Measurements from ENCODE around the gene RABGEF1. TPM values are rescaled to one million over a fixed set of nuclear protein-coding genes. Genes with fewer than 3 reads are reported as not detected.
A peak's percentile ranks its signal among the peaks of the same experiment; 100 is the strongest.
"Not testable (repeated sequence)": the region's sequence is repeated elsewhere in the genome, so short reads cannot be mapped to it uniquely, and the experiment has no call there.

Gene RABGEF1
- total and polyA plus RNA-seq, 2 donors (not counting 3 experiments of a cell fraction or from before 2014, with no cell fraction given): 11.6 to 15.5 TPM

DNA sequence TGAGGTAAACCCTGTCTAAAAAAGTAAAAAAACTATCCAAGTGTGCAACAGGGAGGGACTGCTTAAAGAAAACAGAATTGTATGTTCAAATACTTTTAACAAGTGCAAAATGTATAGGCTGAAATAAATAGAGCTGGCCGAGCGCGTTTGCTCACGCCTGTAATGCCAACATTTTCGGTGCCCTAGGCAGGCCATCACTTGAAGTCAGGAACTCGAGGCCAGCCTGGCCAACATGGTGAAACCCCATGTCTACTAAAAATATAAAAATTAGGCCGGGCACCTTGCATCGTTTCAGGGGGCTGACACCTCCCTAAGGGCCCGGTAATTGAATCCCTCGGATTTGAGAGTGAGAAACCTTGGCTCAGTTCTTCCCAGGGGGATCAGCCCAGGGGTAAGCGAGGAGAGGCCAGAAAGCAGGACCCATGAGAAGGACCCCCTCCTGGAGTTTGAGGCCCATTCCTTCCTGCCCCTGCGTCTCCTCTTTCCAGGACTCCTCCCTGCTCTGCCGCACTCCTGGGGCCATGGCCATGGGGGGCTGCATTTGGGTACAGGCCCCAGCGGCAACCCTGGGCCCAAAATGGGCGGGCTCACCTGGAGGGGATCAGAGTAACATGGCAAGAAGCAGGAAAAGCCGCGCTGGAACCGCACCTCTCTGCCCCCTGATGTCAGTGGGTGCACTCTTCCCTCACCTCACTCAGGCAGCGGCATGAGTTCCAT is 105.0 kb downstream of the RABGEF1 start:
- no peaks in the 10 kb centered on the region for H4K20me1 ChIP-seq (replicated peaks; ENCODE audit: control insufficient read depth, extremely low read depth, insufficient read depth, low read length)
- no peaks in the 10 kb centered on the region for H3K79me2 ChIP-seq (ENCODE audit: control insufficient read depth, insufficient read depth, low read length)
- TF ChIP-seq POLR2A (IDR thresholded peaks at IDR 0.05; ENCODE audit: low read depth, low read length) (no peak), JUN (IDR thresholded peaks at IDR 0.05; ENCODE audit: borderline replicate concordance, insufficient read depth, insufficient read length, low read depth) (no peak), POLR2AphosphoS5 (IDR thresholded peaks at IDR 0.05; ENCODE audit: insufficient read depth, low read depth, low read length) (no peak), FOS (IDR thresholded peaks at IDR 0.05; ENCODE audit: borderline replicate concordance, insufficient read depth, low read length) (no peak), MYC (IDR thresholded peaks at IDR 0.05; ENCODE audit: low read depth, low read length) (no peak), EZH2 (IDR thresholded peaks at IDR 0.05; ENCODE audit: borderline replicate concordance, low read depth, low read length, severe bottlenecking) (no peak), GATA2 (IDR thresholded peaks at IDR 0.05; ENCODE audit: insufficient read depth, insufficient read length, low read depth, low read length) (no peak)
- TF ChIP-seq, protein P1, sequence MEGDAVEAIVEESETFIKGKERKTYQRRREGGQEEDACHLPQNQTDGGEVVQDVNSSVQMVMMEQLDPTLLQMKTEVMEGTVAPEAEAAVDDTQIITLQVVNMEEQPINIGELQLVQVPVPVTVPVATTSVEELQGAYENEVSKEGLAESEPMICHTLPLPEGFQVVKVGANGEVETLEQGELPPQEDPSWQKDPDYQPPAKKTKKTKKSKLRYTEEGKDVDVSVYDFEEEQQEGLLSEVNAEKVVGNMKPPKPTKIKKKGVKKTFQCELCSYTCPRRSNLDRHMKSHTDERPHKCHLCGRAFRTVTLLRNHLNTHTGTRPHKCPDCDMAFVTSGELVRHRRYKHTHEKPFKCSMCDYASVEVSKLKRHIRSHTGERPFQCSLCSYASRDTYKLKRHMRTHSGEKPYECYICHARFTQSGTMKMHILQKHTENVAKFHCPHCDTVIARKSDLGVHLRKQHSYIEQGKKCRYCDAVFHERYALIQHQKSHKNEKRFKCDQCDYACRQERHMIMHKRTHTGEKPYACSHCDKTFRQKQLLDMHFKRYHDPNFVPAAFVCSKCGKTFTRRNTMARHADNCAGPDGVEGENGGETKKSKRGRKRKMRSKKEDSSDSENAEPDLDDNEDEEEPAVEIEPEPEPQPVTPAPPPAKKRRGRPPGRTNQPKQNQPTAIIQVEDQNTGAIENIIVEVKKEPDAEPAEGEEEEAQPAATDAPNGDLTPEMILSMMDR (IDR thresholded peaks at IDR 0.05; ENCODE audit: extremely low read depth in 1 of 2, insufficient read depth in 1 of 2, low read depth in 1 of 2, low read length in 2 of 2): no peak
- TF ChIP-seq, protein P2, sequence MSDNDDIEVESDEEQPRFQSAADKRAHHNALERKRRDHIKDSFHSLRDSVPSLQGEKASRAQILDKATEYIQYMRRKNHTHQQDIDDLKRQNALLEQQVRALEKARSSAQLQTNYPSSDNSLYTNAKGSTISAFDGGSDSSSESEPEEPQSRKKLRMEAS (IDR thresholded peaks at IDR 0.05; ENCODE audit: insufficient read depth, insufficient read length): no peak
- no peaks in the 10 kb centered on the region for H3K9me3 ChIP-seq (replicated peaks; ENCODE audit: control insufficient read depth, insufficient read depth, low read length)
- peaks cover 8% of the 10 kb centered on the region for H3K4me1 ChIP-seq (ENCODE audit: control insufficient read depth, extremely low read depth, insufficient read depth, low read length)
- H3K9me1 ChIP-seq (replicated peaks; ENCODE audit: control insufficient read depth, extremely low read depth, insufficient read depth, low read length): no peaks in the 10 kb centered on the region
- H3K4me2 ChIP-seq (ENCODE audit: insufficient read depth, low read length): peak overlapping the region; percentile 67
- H3K9ac ChIP-seq (replicated peaks; ENCODE audit: extremely low read depth, insufficient read depth, low read length): peak overlapping the region; percentile 92
- DNase-seq (ENCODE audit: low read depth, low spot score) (no peak), FAIRE-seq (peak; percentile 8)
- peak overlapping the region; percentile 24 to 62 (median 59) for H3K4me3 ChIP-seq (replicated peaks in 1 of 3; ENCODE audit: insufficient read depth in 1 of 3, low read depth in 1 of 3, low read length in 3 of 3)
- TSS peak; percentile 96 for BruUV-seq (replicated peaks)
- ChIA-PET POLR2A (interaction anchor here (1.3 kb wide), 2 partner anchors 150 to 151 kb away, joined by 4 to 6 read pairs; partner anchors contain the start of genes SBDS and TYW1), CTCF (interaction anchor here (0.8 to 1.3 kb wide), 2 partner anchors 59 to 68 kb away, joined by 3 read pairs; no protein-coding TSS in a partner anchor)
- H3K27me3 ChIP-seq (ENCODE audit: control insufficient read depth in 2 of 2, insufficient read depth in 2 of 2, low read length in 2 of 2): no peaks in the 10 kb centered on the region
- peak overlapping the region; percentile 90 for H3K27ac ChIP-seq (ENCODE audit: insufficient read depth, low read depth, low read length)
- H3K36me3 ChIP-seq (ENCODE audit: control insufficient read depth in 2 of 2, extremely low read depth in 1 of 2, insufficient read depth in 2 of 2, low read length in 2 of 2): no peaks in the 10 kb centered on the region
- dilution Hi-C loops (cut with MboI; ENCODE audit: extremely low pct_ligation_motif_present, low sequenced_read_pairs) (no loop called here), intact Hi-C loops (cut with micrococcal nuclease) (loop anchor here (1.0 to 10.0 kb wide), 4 partner anchors 75 to 459 kb away; partner anchors contain the start of genes SBDS and TMEM248)
- H2AFZ ChIP-seq (ENCODE audit: low read depth, low read length): peak overlapping the region; percentile 11

DNA sequence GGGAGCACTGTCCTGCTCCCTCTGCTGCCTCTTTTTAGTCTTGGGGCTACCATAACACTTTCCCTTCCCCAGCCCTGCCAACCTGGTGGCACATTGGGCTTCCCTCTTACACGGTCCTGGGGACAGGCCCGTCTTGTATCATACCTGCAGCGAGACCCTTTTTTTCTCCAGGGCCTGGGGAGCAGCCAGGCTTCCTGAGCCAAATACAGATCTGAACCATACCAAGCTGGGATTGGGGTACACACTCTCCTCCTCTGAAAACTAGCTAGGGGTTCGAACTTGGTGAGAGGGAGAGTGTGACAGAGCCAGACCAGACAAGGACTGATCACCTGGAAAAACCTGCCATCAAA is 105.5 kb downstream of the RABGEF1 start:
- POLR2A ChIA-PET; H2AFZ ChIP-seq (ENCODE audit: low read depth, low read length); H3K4me3 ChIP-seq (replicated peaks in 1 of 3; ENCODE audit: insufficient read depth in 1 of 3, low read depth in 1 of 3, low read length in 3 of 3): not testable (repeated sequence)

More for the DNA sequence above, 105.5 kb downstream of the RABGEF1 start:
- H3K4me1 ChIP-seq (ENCODE audit: control insufficient read depth, extremely low read depth, insufficient read depth, low read length); BruUV-seq (replicated peaks); H3K36me3 ChIP-seq (ENCODE audit: control insufficient read depth in 2 of 2, extremely low read depth in 1 of 2, insufficient read depth in 2 of 2, low read length in 2 of 2); H3K27me3 ChIP-seq (ENCODE audit: control insufficient read depth in 2 of 2, insufficient read depth in 2 of 2, low read length in 2 of 2); H3K9me1 ChIP-seq (replicated peaks; ENCODE audit: control insufficient read depth, extremely low read depth, insufficient read depth, low read length); dilution Hi-C loops (cut with MboI; ENCODE audit: extremely low pct_ligation_motif_present, low sequenced_read_pairs); FAIRE-seq; H4K20me1 ChIP-seq (replicated peaks; ENCODE audit: control insufficient read depth, extremely low read depth, insufficient read depth, low read length); H3K79me2 ChIP-seq (ENCODE audit: control insufficient read depth, insufficient read depth, low read length); CTCF ChIA-PET; H3K9ac ChIP-seq (replicated peaks; ENCODE audit: extremely low read depth, insufficient read depth, low read length); H3K4me2 ChIP-seq (ENCODE audit: insufficient read depth, low read length); DNase-seq (ENCODE audit: low read depth, low spot score); H3K9me3 ChIP-seq (replicated peaks; ENCODE audit: control insufficient read depth, insufficient read depth, low read length): not testable (repeated sequence)
- peak overlapping the region; percentile 90 for H3K27ac ChIP-seq (ENCODE audit: insufficient read depth, low read depth, low read length)
- intact Hi-C loops (cut with micrococcal nuclease): loop anchor here (10.0 kb wide), 1 partner anchor 459 kb away; no protein-coding TSS in a partner anchor

Data from endothelial cell of umbilical vein (primary cell).